BLaER1 treated with 17β-estradiol and CSF1 and Interleukin-3, amounts not matched to agents 10 nM and 100 nM (cell line): ENCODE data around the gene MAP4K1.
A peak's percentile ranks its signal among the peaks of the same experiment; 100 is the strongest.
"Not testable (repeated sequence)": the region's sequence is repeated elsewhere in the genome, so short reads cannot be mapped to it uniquely, and the experiment has no call there.

Experiments used
- H3K27ac ChIP-seq, 11 experiments: shearing (Covaris generic); formaldehyde crosslinking; 2 replicates each; pipeline ENCODE4 v1.8.1; 2022
- H3K27me3 ChIP-seq, 11 experiments: shearing (Covaris generic); formaldehyde crosslinking; 2 replicates each; pipeline ENCODE4 v1.8.1; 2022
- H3K36me3 ChIP-seq, 11 experiments: shearing (Covaris generic); formaldehyde crosslinking; 2 replicates each; pipeline ENCODE4 v1.8.1; 2022
- H3K4me1 ChIP-seq, 10 experiments: shearing (Covaris generic); formaldehyde crosslinking; 2 replicates each; pipeline ENCODE4 v1.8.1; 2022
- H3K4me2 ChIP-seq, 11 experiments: shearing (Covaris generic); formaldehyde crosslinking; 2 replicates each; pipeline ENCODE4 v1.8.1; 2022
- H3K4me3 ChIP-seq, 10 experiments: shearing (Covaris generic); formaldehyde crosslinking; 2 replicates each; pipeline ENCODE4 v1.8.1; 2022
- H3K9ac ChIP-seq, 11 experiments: shearing (Covaris generic); formaldehyde crosslinking; 2 replicates each; pipeline ENCODE4 v1.8.1; 2022
- H3K9me3 ChIP-seq, 11 experiments: shearing (Covaris generic); formaldehyde crosslinking; replicated peaks in 1 of 11; 2 replicates each; pipeline ENCODE4 v1.8.1; 2022
- H4K20me1 ChIP-seq, 11 experiments: shearing (Covaris generic); formaldehyde crosslinking; 2 replicates each; pipeline ENCODE4 v1.8.1; 2022
- Cebpa-rat ChIP-seq, 11 experiments: shearing (Covaris generic); IDR thresholded peaks; 2 replicates each; pipeline ENCODE4 v1.8.1; 2022

Gene MAP4K1

GRCh38 chr19:38583219-38583984 is 34.4 kb downstream of the MAP4K1 start:
- H3K9me3 ChIP-seq: no peaks in the 10 kb centered on the region
- no peak for TF ChIP-seq Cebpa-rat (IDR thresholded peaks at IDR 0.05)
- H3K4me3 ChIP-seq: no peak overlapping the region
- H3K27ac ChIP-seq: peak overlapping the region in 4 of 11 experiments; percentile 20 to 61 (median 48); a peak in 5 of 22 replicates
- peaks cover 9 to 27% (median 12%) of the 10 kb centered on the region in 11 experiments; a peak in 17 of 22 replicates for H3K36me3 ChIP-seq
- no peaks in the 10 kb centered on the region for H3K27me3 ChIP-seq
- H4K20me1 ChIP-seq: peaks cover 0 to 6% (median 0%) of the 10 kb centered on the region in 11 experiments; a peak in 1 of 22 replicates
- H3K4me2 ChIP-seq: peak overlapping the region in 6 of 11 experiments; percentile 22 to 52 (median 42); a peak in 9 of 22 replicates
- H3K9ac ChIP-seq: peak overlapping the region in 3 of 11 experiments; percentile 5 to 38 (median 14); a peak in 3 of 22 replicates
- H3K4me1 ChIP-seq: peaks cover 0 to 16% (median 7%) of the 10 kb centered on the region in 10 experiments; a peak in 11 of 20 replicates

- no peak for TF ChIP-seq Cebpa-rat (IDR thresholded peaks at IDR 0.05)
- peaks cover 0 to 16% (median 7%) of the 10 kb centered on the region in 10 experiments; a peak in 11 of 20 replicates for H3K4me1 ChIP-seq
- no peak overlapping the region for H3K27ac ChIP-seq
- peaks cover 0 to 6% (median 0%) of the 10 kb centered on the region in 11 experiments; a peak in 1 of 22 replicates for H4K20me1 ChIP-seq
- H3K4me2 ChIP-seq: no peak overlapping the region
- no peaks in the 10 kb centered on the region for H3K27me3 ChIP-seq
- H3K9me3 ChIP-seq: no peaks in the 10 kb centered on the region
- H3K4me3 ChIP-seq: no peak overlapping the region
- no peak overlapping the region for H3K9ac ChIP-seq
- no peaks in the 10 kb centered on the region for H3K36me3 ChIP-seq
These were observed 37.7 kb downstream of the MAP4K1 start for GRCh38 chr19:38580080-38580479.

GRCh38 chr19:38579304-38579703 is 38.4 kb downstream of the MAP4K1 start:
- not testable (repeated sequence) for H3K4me2 ChIP-seq, H3K9ac ChIP-seq, H3K27me3 ChIP-seq, H3K27ac ChIP-seq, H3K4me3 ChIP-seq, H3K36me3 ChIP-seq, H3K9me3 ChIP-seq, H4K20me1 ChIP-seq
- H3K4me1 ChIP-seq: peaks cover 0 to 16% (median 7%) of the 10 kb centered on the region in 10 experiments; a peak in 11 of 20 replicates
- TF ChIP-seq Cebpa-rat (IDR thresholded peaks at IDR 0.05): peak in 3 of 11 experiments; percentile 10 to 53 (median 40); a peak in 3 of 22 replicates

- Histone ChIP-seq H3K4me1 (0 out of 20 replicates have a peak, but pooled peaks cover 0 to 5% (median 0%) of the 10 kb centered on the region in 10 experiments), H3K27me3 (no peaks in the 10 kb centered on the region), H3K27ac (no peak overlapping the region), H3K4me3 (no peak overlapping the region), H4K20me1 (no peaks in the 10 kb centered on the region), H3K4me2 (no peak overlapping the region), H3K9ac (no peak overlapping the region), H3K36me3 (no peaks in the 10 kb centered on the region), H3K9me3 (no peaks in the 10 kb centered on the region)
- TF ChIP-seq Cebpa-rat (IDR thresholded peaks at IDR 0.05): no peak
These were observed 39.9 kb downstream of the MAP4K1 start for GRCh38 chr19:38577826-38578225.

- TF ChIP-seq Cebpa-rat (IDR thresholded peaks at IDR 0.05): no peak
- H3K9me3 ChIP-seq: no peaks in the 10 kb centered on the region
These were observed 46.1 kb downstream of the MAP4K1 start for GRCh38 chr19:38571682-38572081.

GRCh38 chr19:38569368-38569983 is 48.3 kb downstream of the MAP4K1 start:
- H3K36me3 ChIP-seq: no peaks in the 10 kb centered on the region
- no peaks in the 10 kb centered on the region for H3K9me3 ChIP-seq
- no peak overlapping the region for H3K4me3 ChIP-seq
- H3K27ac ChIP-seq: no peak overlapping the region
- no peak overlapping the region for H3K4me2 ChIP-seq
- H3K4me1 ChIP-seq: peaks cover 0 to 10% (median 0%) of the 10 kb centered on the region in 10 experiments; a peak in 5 of 20 replicates
- no peak overlapping the region for H3K9ac ChIP-seq
- no peak for TF ChIP-seq Cebpa-rat (IDR thresholded peaks at IDR 0.05)
- H4K20me1 ChIP-seq: no peaks in the 10 kb centered on the region
- H3K27me3 ChIP-seq: peaks cover 16 to 38% (median 33%) of the 10 kb centered on the region in 11 experiments

More at GRCh38 chr19:38571682-38572081, 46.1 kb downstream of the MAP4K1 start:
- Histone ChIP-seq H3K4me3 (no peak overlapping the region), H4K20me1 (no peaks in the 10 kb centered on the region), H3K4me1 (no peaks in the 10 kb centered on the region), H3K36me3 (no peaks in the 10 kb centered on the region), H3K27ac (no peak overlapping the region), H3K9ac (no peak overlapping the region), H3K27me3 (peaks cover 0 to 16% (median 11%) of the 10 kb centered on the region in 11 experiments; a peak in 18 of 22 replicates), H3K4me2 (no peak overlapping the region)

GRCh38 chr19:38565691-38566105 is 52.1 kb downstream of the MAP4K1 start:
- Histone ChIP-seq H3K4me2 (peak overlapping the region; percentile 24 to 73 (median 53); a peak in 17 of 22 replicates), H3K27me3 (peaks cover 22 to 52% (median 45%) of the 10 kb centered on the region in 11 experiments), H3K4me3 (peak overlapping the region in 5 of 10 experiments; percentile 16 to 52 (median 26); a peak in 5 of 20 replicates), H3K9me3 (no peaks in the 10 kb centered on the region), H4K20me1 (no peaks in the 10 kb centered on the region), H3K4me1 (peaks cover 0 to 10% (median 0%) of the 10 kb centered on the region in 10 experiments; a peak in 6 of 20 replicates), H3K36me3 (no peaks in the 10 kb centered on the region), H3K27ac (no peak overlapping the region), H3K9ac (no peak overlapping the region)
- no peak for TF ChIP-seq Cebpa-rat (IDR thresholded peaks at IDR 0.05)

GRCh38 chr19:38564981-38565690 is 52.6 kb downstream of the MAP4K1 start:
- H3K9me3 ChIP-seq: no peaks in the 10 kb centered on the region
- H3K27me3 ChIP-seq: peaks cover 22 to 52% (median 45%) of the 10 kb centered on the region in 11 experiments
- H4K20me1 ChIP-seq: no peaks in the 10 kb centered on the region
- H3K9ac ChIP-seq: no peak overlapping the region
- peaks cover 0 to 10% (median 0%) of the 10 kb centered on the region in 10 experiments; a peak in 6 of 20 replicates for H3K4me1 ChIP-seq
- H3K36me3 ChIP-seq: no peaks in the 10 kb centered on the region
- no peak overlapping the region for H3K27ac ChIP-seq
- H3K4me2 ChIP-seq: peak overlapping the region; percentile 24 to 73 (median 53); a peak in 20 of 22 replicates
- H3K4me3 ChIP-seq: peak overlapping the region in 6 of 10 experiments; percentile 14 to 52 (median 23); a peak in 8 of 20 replicates
- TF ChIP-seq Cebpa-rat (IDR thresholded peaks at IDR 0.05): no peak
